ENCODE measurements around the gene DNAH7.
"Not testable (repeated sequence)": the region's sequence is repeated elsewhere in the genome, so short reads cannot be mapped to it uniquely, and the experiment has no call there.

DNAH7 gene

GRCh38 chr2:195959341-195959740 is 109.3 kb downstream of the DNAH7 start:
- DNase-seq = no peak

GRCh38 chr2:195956725-195957124 is 111.9 kb downstream of the DNAH7 start:
- no peak for DNase-seq

- peak; percentile 13 for DNase-seq
Measured at GRCh38 chr2:195945056-195945455, 123.6 kb downstream of the DNAH7 start.

GRCh38 chr2:195937176-195937575 is 131.5 kb downstream of the DNAH7 start:
- DNase-seq = no peak

- no peak for DNase-seq
Measured at GRCh38 chr2:195934484-195934883, 134.2 kb downstream of the DNAH7 start.

- DNase-seq = no peak
Measured at GRCh38 chr2:195929531-195929930, 139.1 kb downstream of the DNAH7 start.

- no peak for DNase-seq
Measured at GRCh38 chr2:195925120-195925519, 143.5 kb downstream of the DNAH7 start.

- no peak for DNase-seq
Measured at GRCh38 chr2:195923889-195924288, 144.7 kb downstream of the DNAH7 start.

GRCh38 chr2:195917021-195917600 is 151.5 kb downstream of the DNAH7 start:
- not testable (repeated sequence) for DNase-seq

- no peak for DNase-seq
Measured at GRCh38 chr2:195912079-195912478, 156.6 kb downstream of the DNAH7 start.

- no peak for DNase-seq
Measured at GRCh38 chr2:195910570-195910969, 158.1 kb downstream of the DNAH7 start.

GRCh38 chr2:195909926-195910325 is 158.7 kb downstream of the DNAH7 start:
- DNase-seq = no peak

- DNase-seq = no peak
Measured at GRCh38 chr2:195907474-195907873, 161.2 kb downstream of the DNAH7 start.

GRCh38 chr2:195903956-195904355 is 164.7 kb downstream of the DNAH7 start:
- DNase-seq = peak; percentile 89

- DNase-seq = no peak
Measured at GRCh38 chr2:195902857-195903256, 165.8 kb downstream of the DNAH7 start.

- DNase-seq = peak; percentile 52
Measured at GRCh38 chr2:195899226-195899625, 169.4 kb downstream of the DNAH7 start.

GRCh38 chr2:195898505-195899191 is 170.0 kb downstream of the DNAH7 start:
- peak; percentile 100 for DNase-seq

GRCh38 chr2:195891081-195891480 is 177.6 kb downstream of the DNAH7 start:
- no peak for DNase-seq

- no peak for DNase-seq
Measured at GRCh38 chr2:195879153-195879552, 189.5 kb downstream of the DNAH7 start.

- peak; percentile 82 for DNase-seq
Measured at GRCh38 chr2:195871326-195871725, 197.3 kb downstream of the DNAH7 start.

- no peak for DNase-seq
Measured at GRCh38 chr2:195864316-195864715, 204.3 kb downstream of the DNAH7 start.

GRCh38 chr2:195863564-195863963 is 205.1 kb downstream of the DNAH7 start:
- DNase-seq = no peak

GRCh38 chr2:195863121-195863520 is 205.5 kb downstream of the DNAH7 start:
- no peak for DNase-seq

- peak; percentile 94 for DNase-seq
Measured at GRCh38 chr2:195861821-195862220, 206.8 kb downstream of the DNAH7 start.

- DNase-seq = no peak
Measured at GRCh38 chr2:195859513-195859912, 209.1 kb downstream of the DNAH7 start.
